GM12878 (cell line): ENCODE data around the gene AP2S1. TPM values are rescaled to one million over a fixed set of nuclear protein-coding genes. Genes with fewer than 3 reads are reported as not detected.

Experiments used
- ATAC-seq: fragments of 200-7000 bp; cut with Tn5 transposase; 3 replicates; pipeline ENCODE4 v1.9.1; 2020; ENCODE audit warnings: mild to moderate bottlenecking, moderate library complexity
- BruUV-seq: library from RNA; stranded (reverse); fragments of 400-500 nt; replicated peaks from 2 replicates; lab custom pipeline; 2021; lab: Mats Ljungman, UMichigan
- CTCF ChIA-PET: fragments of 300-600 bp; sonication (Branson Sonifier 250); formaldehyde crosslinking; extraction: SDS; loops from one replicate; lab custom pipeline; 2021; ENCODE audit warnings: inconsistent platforms; lab: Yijun Ruan, JAX
- POLR2A ChIA-PET: fragments of 350-600 bp; formaldehyde crosslinking; extraction: SDS; loops from one replicate; lab custom pipeline; 2021; ENCODE audit warnings: inconsistent platforms; lab: Charles Lee
- RAD21 ChIA-PET: fragments of 300-600 bp; sonication (Branson Sonifier 250); formaldehyde crosslinking; loops from one replicate; lab custom pipeline; 2023; ENCODE audit warnings: antibody characterized with exemption; ENCODE audit not compliant: unreplicated experiment; lab: Charles Lee
- SMC1A ChIA-PET: fragments of 300-600 bp; sonication (Branson Sonifier 250); formaldehyde crosslinking; loops from one replicate; lab custom pipeline; 2023; ENCODE audit not compliant: unreplicated experiment, uncharacterized antibody; lab: Charles Lee
- DNase-seq: peaks from one replicate; pipeline ENCODE4 v3.0.0-alpha.2; 2011; ENCODE audit warnings: low read depth, low spot score
- FAIRE-seq: peaks from 3 replicates; lab custom pipeline; 2011; peaks lifted over from hg19 to GRCh38; lab: Jason Lieb, UNC
- H2AFZ ChIP-seq: 2 replicates; pipeline ENCODE4 v1.6.0; 2011; ENCODE audit warnings: low read depth, low read length, control low read depth; ENCODE audit not compliant: control insufficient read depth
- H3K27ac ChIP-seq: 2 replicates; pipeline ENCODE4 v1.5.1; 2011; ENCODE audit warnings: control low read depth; ENCODE audit not compliant: control insufficient read depth, insufficient read depth
- H3K27me3 ChIP-seq, 2 experiments: replicated peaks in 1 of 2; 2 replicates each; pipeline versions ENCODE4 v1.6.0 to v1.6.1; 2011; ENCODE audit warnings: low read length in 1 of 2; ENCODE audit not compliant: control insufficient read depth in 2 of 2, insufficient read depth in 2 of 2
- H3K36me3 ChIP-seq, 2 experiments: 2 replicates each; pipeline ENCODE4 v1.5.1; 2011; ENCODE audit warnings: low read length in 1 of 2; ENCODE audit not compliant: control insufficient read depth in 2 of 2, insufficient read depth in 2 of 2
- H3K4me1 ChIP-seq: 2 replicates; pipeline ENCODE4 v1.6.1; 2011; ENCODE audit warnings: mild to moderate bottlenecking, low read length, moderate library complexity, mixed read lengths; ENCODE audit not compliant: control insufficient read depth, insufficient read depth
- H3K4me2 ChIP-seq: 2 replicates; pipeline ENCODE4 v1.6.0; 2011; ENCODE audit warnings: control low read depth; ENCODE audit not compliant: control insufficient read depth, insufficient read depth
- H3K4me3 ChIP-seq: fragments of 200-600 bp; sonication (generic); 2 replicates; pipeline ENCODE4 v1.5.1; 2016
- H3K79me2 ChIP-seq: 2 replicates; pipeline ENCODE4 v1.6.0; 2011; ENCODE audit warnings: low read length; ENCODE audit not compliant: control insufficient read depth, insufficient read depth
- H3K9ac ChIP-seq: 2 replicates; pipeline ENCODE4 v1.8.0; 2011; ENCODE audit warnings: low read length, control low read depth, mixed read lengths; ENCODE audit not compliant: control insufficient read depth, insufficient read depth
- H3K9me3 ChIP-seq: replicated peaks from 3 replicates; pipeline ENCODE4 v1.5.1; 2011; ENCODE audit warnings: mild to moderate bottlenecking, low read length; ENCODE audit not compliant: control insufficient read depth, insufficient read depth
- H4K20me1 ChIP-seq: 2 replicates; pipeline ENCODE4 v1.6.0; 2011; ENCODE audit not compliant: control insufficient read depth, insufficient read depth
- ATF7 ChIP-seq: fragments of 450-650 bp; IDR thresholded peaks from 2 replicates; pipeline ENCODE4 v1.6.1; 2016; ENCODE audit warnings: low read depth, mild to moderate bottlenecking
- HDGF ChIP-seq: fragments of 450-650 bp; IDR thresholded peaks from 2 replicates; pipeline ENCODE4 v1.6.1; 2016; ENCODE audit warnings: antibody characterized with exemption
- IKZF2 ChIP-seq, 2 experiments: fragments of 450-650 bp; IDR thresholded peaks; 2 replicates each; pipeline ENCODE4 v1.6.1; 2017; ENCODE audit warnings: mild to moderate bottlenecking in 2 of 2, moderate library complexity in 2 of 2
- NBN ChIP-seq: fragments of 450-650 bp; IDR thresholded peaks from 2 replicates; pipeline ENCODE4 v1.6.1; 2016
- POLR2AphosphoS2 ChIP-seq: IDR thresholded peaks from 2 replicates; pipeline ENCODE4 v1.6.1; 2011; ENCODE audit warnings: low read depth, mild to moderate bottlenecking, low read length, improper control_type of control experiment, moderate library complexity
- RUNX3 ChIP-seq: IDR thresholded peaks from 2 replicates; pipeline ENCODE4 v1.6.1; 2012; ENCODE audit warnings: low read length, inconsistent platforms
- SUPT20H ChIP-seq: IDR thresholded peaks from 2 replicates; pipeline ENCODE4 v1.6.1; 2011; ENCODE audit warnings: low read depth, mild to moderate bottlenecking, low read length, moderate library complexity, borderline replicate concordance; ENCODE audit not compliant: control insufficient read depth
- TCF12 ChIP-seq: IDR thresholded peaks from 2 replicates; pipeline ENCODE4 v1.6.1; 2011; ENCODE audit warnings: low read depth, mild to moderate bottlenecking, low read length
- ZNF24 ChIP-seq: fragments of 450-650 bp; IDR thresholded peaks from 2 replicates; pipeline ENCODE4 v1.6.1; 2017; ENCODE audit warnings: antibody characterized with exemption, mild to moderate bottlenecking
- WGBS: methylation state at CpG from one replicate; pipeline ENCODE4 v1.1.6; 2016; ENCODE audit warnings: low lambda C conversion rate; ENCODE audit not compliant: insufficient replicate concordance, insufficient coverage; ENCODE audit errors: missing lambda C conversion rate; 5-methylcytosine and 5-hydroxymethylcytosine counted together
- in situ Hi-C: fragments of 300-500 bp; cut with MboI; formaldehyde crosslinking; loops from 9 replicates; pipeline ENCODE4 v1.14.3; 2018; ENCODE audit warnings: mixed read lengths
- intact Hi-C: fragments of 100-400 bp; cut with micrococcal nuclease; formaldehyde crosslinking; loops from one replicate; pipeline ENCODE4 v1.14.2; 2022; ENCODE audit not compliant: unreplicated experiment
- polyA plus RNA-seq, 11 experiments: library from polyadenylated mRNA; depleted of rRNA in 4 of 11; unstranded in 6 of 11; stranded (reverse) in 5 of 11; fragments of >200 nt; fragmentation: Nextera tagmentation in 4 of 11; fragmentation: Illumina TruSeq in 1 of 11; extraction: Ambion mirVana in 4 of 11; extraction: Trizol in 1 of 11; gene quantifications; 1 replicate in 1 of 11; 2 replicates in 10 of 11; pipeline versions ENCODE4 v1.2.1 to v1.2.3, GENCODE V29; 2011 to 2016; ENCODE audit warnings: inconsistent platforms in 2 of 11, missing spikeins in 2 of 11, low read depth in 1 of 11
- total RNA-seq, 4 experiments: library from RNA; depleted of rRNA in 3 of 4; stranded (reverse); fragments of >200 nt in 3 of 4; fragmentation: Illumina TruSeq in 1 of 4; extraction: Trizol in 1 of 4; gene quantifications; 2 replicates each; pipeline versions ENCODE4 v1.2.1 to v1.2.3, GENCODE V29; 2013 to 2021
- TF ChIP-seq, protein P1 (sequence below): IDR thresholded peaks from 2 replicates; pipeline ENCODE4 v1.6.1; 2011; ENCODE audit warnings: low read depth, low read length, improper control_type of control experiment, borderline replicate concordance
- TF ChIP-seq, protein P2 (sequence below): IDR thresholded peaks from 2 replicates; pipeline ENCODE4 v1.6.1; 2011; ENCODE audit warnings: mild to moderate bottlenecking, low read depth, low read length, moderate library complexity; ENCODE audit not compliant: insufficient replicate concordance
- TF ChIP-seq, protein P3 (sequence below): fragments of 450-650 bp; IDR thresholded peaks from 2 replicates; pipeline ENCODE4 v1.6.1; 2017; ENCODE audit warnings: antibody characterized with exemption, mild to moderate bottlenecking, moderate library complexity

The AP2S1 gene
- total and polyA plus RNA-seq, 10 of the 15 experiments (the other 5 are each of a cell fraction or from before 2014, with no cell fraction given), result 10.8 to 239 (median 104) TPM

DNA sequence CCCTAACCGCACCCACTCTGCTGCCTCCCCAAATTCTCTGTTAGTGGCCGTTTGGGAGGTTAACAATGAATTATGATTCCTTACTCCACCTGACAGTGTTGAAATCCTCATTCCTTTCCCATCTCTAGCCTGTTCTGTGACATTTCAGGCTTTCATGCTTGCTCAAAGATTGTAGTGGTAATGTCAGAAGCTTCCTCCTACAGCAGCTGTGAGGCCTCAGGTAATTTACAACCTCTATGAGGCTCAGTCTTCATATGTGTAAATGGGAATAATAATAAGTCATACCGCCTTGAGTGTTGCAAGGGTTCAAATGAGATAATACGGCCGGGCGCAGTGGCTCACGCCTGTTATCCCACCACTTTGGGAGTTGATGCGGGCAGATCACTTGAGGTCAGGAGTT is 61.3 kb downstream of the AP2S1 start:
- ChIA-PET CTCF (interaction anchor here (0.5 to 3.1 kb wide), 5 partner anchors 10 to 36 kb away, joined by 3 to 13 read pairs (median 3); no protein-coding TSS in a partner anchor), RAD21 (interaction anchor here (1.9 kb wide), 1 partner anchor 33 kb away, joined by 6 read pairs; no protein-coding TSS in a partner anchor), SMC1A (interaction anchor here (0.8 to 1.5 kb wide), 5 partner anchors 19 to 51 kb away, joined by 3 to 4 read pairs (median 3); no protein-coding TSS in a partner anchor), POLR2A (interaction anchor here (0.7 to 3.1 kb wide), 5 partner anchors 16 to 1742 kb away, joined by 4 to 13 read pairs (median 8); no protein-coding TSS in a partner anchor)
- BruUV-seq, result no TSS peak
- intact Hi-C loops, result loop anchor here (5.0 kb wide), 1 partner anchor 33 kb away; no protein-coding TSS in a partner anchor
- FAIRE-seq (no peak), ATAC-seq (no peak), DNase-seq (no peak)
- H3K36me3 ChIP-seq, result no peaks in the 10 kb centered on the region
- H3K9ac ChIP-seq, result no peak overlapping the region
- no peak overlapping the region for H2AFZ ChIP-seq
- no peaks in the 10 kb centered on the region; the same call in 2 of the 3 replicates for H3K9me3 ChIP-seq
- 77% methylated on average over 8 of the region's 8 CpGs for WGBS
- no peak overlapping the region for H3K27ac ChIP-seq
- H3K27me3 ChIP-seq, result no peaks in the 10 kb centered on the region; a peak in 1 of 4 replicates
- H3K4me2 ChIP-seq, result no peak overlapping the region
- H3K4me3 ChIP-seq, result no peak overlapping the region
- H4K20me1 ChIP-seq, result no peaks in the 10 kb centered on the region; the same call in 1 of the 2 replicates
- TF ChIP-seq, protein P1, sequence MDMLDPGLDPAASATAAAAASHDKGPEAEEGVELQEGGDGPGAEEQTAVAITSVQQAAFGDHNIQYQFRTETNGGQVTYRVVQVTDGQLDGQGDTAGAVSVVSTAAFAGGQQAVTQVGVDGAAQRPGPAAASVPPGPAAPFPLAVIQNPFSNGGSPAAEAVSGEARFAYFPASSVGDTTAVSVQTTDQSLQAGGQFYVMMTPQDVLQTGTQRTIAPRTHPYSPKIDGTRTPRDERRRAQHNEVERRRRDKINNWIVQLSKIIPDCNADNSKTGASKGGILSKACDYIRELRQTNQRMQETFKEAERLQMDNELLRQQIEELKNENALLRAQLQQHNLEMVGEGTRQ, result no peak
- TF ChIP-seq POLR2AphosphoS2 (no peak), TCF12 (no peak), ATF7 (no peak), HDGF (no peak), SUPT20H (no peak), ZNF24 (no peak), RUNX3 (no peak), NBN (no peak), IKZF2 (IDR thresholded peaks at IDR 0.05) (no peak)
- TF ChIP-seq, protein P2, sequence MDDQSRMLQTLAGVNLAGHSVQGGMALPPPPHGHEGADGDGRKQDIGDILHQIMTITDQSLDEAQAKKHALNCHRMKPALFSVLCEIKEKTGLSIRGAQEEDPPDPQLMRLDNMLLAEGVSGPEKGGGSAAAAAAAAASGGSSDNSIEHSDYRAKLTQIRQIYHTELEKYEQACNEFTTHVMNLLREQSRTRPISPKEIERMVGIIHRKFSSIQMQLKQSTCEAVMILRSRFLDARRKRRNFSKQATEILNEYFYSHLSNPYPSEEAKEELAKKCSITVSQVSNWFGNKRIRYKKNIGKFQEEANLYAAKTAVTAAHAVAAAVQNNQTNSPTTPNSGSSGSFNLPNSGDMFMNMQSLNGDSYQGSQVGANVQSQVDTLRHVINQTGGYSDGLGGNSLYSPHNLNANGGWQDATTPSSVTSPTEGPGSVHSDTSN, result no peak
- TF ChIP-seq, protein P3, sequence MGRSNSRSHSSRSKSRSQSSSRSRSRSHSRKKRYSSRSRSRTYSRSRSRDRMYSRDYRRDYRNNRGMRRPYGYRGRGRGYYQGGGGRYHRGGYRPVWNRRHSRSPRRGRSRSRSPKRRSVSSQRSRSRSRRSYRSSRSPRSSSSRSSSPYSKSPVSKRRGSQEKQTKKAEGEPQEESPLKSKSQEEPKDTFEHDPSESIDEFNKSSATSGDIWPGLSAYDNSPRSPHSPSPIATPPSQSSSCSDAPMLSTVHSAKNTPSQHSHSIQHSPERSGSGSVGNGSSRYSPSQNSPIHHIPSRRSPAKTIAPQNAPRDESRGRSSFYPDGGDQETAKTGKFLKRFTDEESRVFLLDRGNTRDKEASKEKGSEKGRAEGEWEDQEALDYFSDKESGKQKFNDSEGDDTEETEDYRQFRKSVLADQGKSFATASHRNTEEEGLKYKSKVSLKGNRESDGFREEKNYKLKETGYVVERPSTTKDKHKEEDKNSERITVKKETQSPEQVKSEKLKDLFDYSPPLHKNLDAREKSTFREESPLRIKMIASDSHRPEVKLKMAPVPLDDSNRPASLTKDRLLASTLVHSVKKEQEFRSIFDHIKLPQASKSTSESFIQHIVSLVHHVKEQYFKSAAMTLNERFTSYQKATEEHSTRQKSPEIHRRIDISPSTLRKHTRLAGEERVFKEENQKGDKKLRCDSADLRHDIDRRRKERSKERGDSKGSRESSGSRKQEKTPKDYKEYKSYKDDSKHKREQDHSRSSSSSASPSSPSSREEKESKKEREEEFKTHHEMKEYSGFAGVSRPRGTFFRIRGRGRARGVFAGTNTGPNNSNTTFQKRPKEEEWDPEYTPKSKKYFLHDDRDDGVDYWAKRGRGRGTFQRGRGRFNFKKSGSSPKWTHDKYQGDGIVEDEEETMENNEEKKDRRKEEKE, result no peak
- H3K4me1 ChIP-seq, result 0 out of 2 replicates have a peak, but pooled peaks cover 3% of the 10 kb centered on the region
- in situ Hi-C loops, result no loop called here
- peaks cover 41% of the 10 kb centered on the region for H3K79me2 ChIP-seq
